Measurements from ENCODE around the gene CUX1.

CUX1 gene

GRCh38 chr7:102093599-102094315 lies 276.3 kb downstream of the CUX1 start:
- no peak for DNase-seq (ENCODE audit: low read depth)
- TF ChIP-seq, protein P1, sequence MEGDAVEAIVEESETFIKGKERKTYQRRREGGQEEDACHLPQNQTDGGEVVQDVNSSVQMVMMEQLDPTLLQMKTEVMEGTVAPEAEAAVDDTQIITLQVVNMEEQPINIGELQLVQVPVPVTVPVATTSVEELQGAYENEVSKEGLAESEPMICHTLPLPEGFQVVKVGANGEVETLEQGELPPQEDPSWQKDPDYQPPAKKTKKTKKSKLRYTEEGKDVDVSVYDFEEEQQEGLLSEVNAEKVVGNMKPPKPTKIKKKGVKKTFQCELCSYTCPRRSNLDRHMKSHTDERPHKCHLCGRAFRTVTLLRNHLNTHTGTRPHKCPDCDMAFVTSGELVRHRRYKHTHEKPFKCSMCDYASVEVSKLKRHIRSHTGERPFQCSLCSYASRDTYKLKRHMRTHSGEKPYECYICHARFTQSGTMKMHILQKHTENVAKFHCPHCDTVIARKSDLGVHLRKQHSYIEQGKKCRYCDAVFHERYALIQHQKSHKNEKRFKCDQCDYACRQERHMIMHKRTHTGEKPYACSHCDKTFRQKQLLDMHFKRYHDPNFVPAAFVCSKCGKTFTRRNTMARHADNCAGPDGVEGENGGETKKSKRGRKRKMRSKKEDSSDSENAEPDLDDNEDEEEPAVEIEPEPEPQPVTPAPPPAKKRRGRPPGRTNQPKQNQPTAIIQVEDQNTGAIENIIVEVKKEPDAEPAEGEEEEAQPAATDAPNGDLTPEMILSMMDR (IDR thresholded peaks at IDR 0.05; ENCODE audit: insufficient read depth, low read depth, low read length, missing control alignments), result no peak
- no peak overlapping the region for H3K4me3 ChIP-seq (ENCODE audit: low read length)

- H3K4me3 ChIP-seq (ENCODE audit: low read length), result no peak overlapping the region
- no peak for DNase-seq (ENCODE audit: low read depth)
- TF ChIP-seq, protein P1 (IDR thresholded peaks at IDR 0.05; ENCODE audit: insufficient read depth, low read depth, low read length, missing control alignments), result no peak
Measured at GRCh38 chr7:102094316-102094650, 276.9 kb downstream of the CUX1 start.

- DNase-seq (ENCODE audit: low read depth), result no peak
- TF ChIP-seq, protein P1 (IDR thresholded peaks at IDR 0.05; ENCODE audit: insufficient read depth, low read depth, low read length, missing control alignments), result no peak
- H3K4me3 ChIP-seq (ENCODE audit: low read length), result no peak overlapping the region
Measured at GRCh38 chr7:102095321-102096011, 278.0 kb downstream of the CUX1 start.

- no peak overlapping the region for H3K4me3 ChIP-seq (ENCODE audit: low read length)
- no peak for DNase-seq (ENCODE audit: low read depth)
- TF ChIP-seq, protein P1 (IDR thresholded peaks at IDR 0.05; ENCODE audit: insufficient read depth, low read depth, low read length, missing control alignments), result no peak
Measured at GRCh38 chr7:102096012-102096332, 278.5 kb downstream of the CUX1 start.

DNA sequence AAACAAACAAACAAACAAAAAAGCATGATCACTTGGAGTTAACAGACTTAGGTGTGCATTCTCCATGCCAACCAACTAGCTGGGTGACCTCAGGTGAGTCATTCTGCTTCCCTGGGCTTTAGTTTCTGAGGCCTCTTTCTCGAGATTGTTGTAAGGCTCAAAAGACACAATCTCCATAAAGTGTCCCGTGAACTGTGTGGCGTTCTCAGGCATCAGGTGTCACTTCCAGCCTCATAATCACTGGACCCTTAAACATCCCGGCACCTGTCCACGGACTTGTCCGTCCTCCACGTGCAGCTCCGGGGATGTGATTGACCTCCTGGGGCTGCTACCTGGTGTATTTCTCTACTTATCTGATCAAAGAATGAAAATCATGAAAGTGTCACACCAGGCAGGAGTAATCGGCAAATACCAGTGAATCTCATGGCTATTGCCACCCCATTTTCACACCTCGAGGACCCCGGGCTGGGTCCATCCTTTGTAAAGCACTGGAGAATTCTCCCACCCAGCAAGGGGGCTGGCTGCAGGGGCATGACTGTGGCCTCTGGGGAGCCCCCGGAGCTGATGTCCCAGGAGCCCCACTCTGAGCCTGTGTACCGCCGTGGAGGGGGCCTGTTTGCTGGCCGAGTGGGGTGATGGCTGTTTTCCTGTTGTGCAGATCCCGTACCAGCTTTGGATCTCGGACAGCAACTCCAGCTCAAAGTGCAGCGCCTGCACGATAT lies 279.4 kb downstream of the CUX1 start:
- TF ChIP-seq, protein P1 (IDR thresholded peaks at IDR 0.05; ENCODE audit: insufficient read depth, low read depth, low read length, missing control alignments), result no peak
- peak; percentile 32 for DNase-seq (ENCODE audit: low read depth)
- H3K4me3 ChIP-seq (ENCODE audit: low read length), result no peak overlapping the region

GRCh38 chr7:102097601-102098161 lies 280.3 kb downstream of the CUX1 start:
- no peak for DNase-seq (ENCODE audit: low read depth)
- TF ChIP-seq, protein P1 (IDR thresholded peaks at IDR 0.05; ENCODE audit: insufficient read depth, low read depth, low read length, missing control alignments), result no peak
- H3K4me3 ChIP-seq (ENCODE audit: low read length), result no peak overlapping the region

All from epithelial cell of esophagus (primary cell).